HG03280 (cell line): ENCODE data around the gene RTP5.

Experiments used
- ATAC-seq: cut with Tn5 transposase; IDR thresholded peaks from one replicate; pipeline ENCODE4 v1.9.1; 2021; ENCODE audit warnings: mild to moderate bottlenecking, moderate library complexity; ENCODE audit not compliant: unreplicated experiment

The RTP5 gene

DNA sequence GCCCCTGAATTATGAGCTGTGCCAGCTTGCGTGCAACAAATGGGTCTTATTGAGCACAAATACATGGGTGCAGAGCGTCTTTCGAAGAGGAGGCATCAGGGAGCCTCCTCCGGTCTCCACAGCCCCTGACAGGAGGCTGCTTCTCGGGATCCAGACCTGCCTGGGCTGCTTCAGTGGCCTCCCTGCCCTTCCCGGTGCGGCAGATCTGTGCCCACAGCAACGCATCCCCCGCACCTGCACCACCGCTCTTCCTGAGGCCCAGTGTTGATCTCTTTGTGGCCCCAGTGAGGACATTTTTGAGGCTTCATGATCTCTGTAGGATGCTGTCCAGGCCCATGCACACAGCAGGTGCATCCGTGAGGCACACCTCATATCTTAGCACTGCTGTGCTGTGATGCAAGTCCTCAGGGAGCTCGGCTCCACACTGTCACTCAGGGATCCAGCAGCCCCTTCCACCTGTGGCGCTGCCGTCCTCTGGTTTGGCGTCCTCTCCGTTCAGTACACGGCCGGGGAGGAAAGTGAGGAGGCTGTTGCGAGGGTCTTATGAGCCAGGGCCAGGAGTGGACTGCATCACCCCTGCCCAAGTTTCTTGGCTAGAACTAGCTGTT, 17.4 kb downstream of the RTP5 start:
- ATAC-seq: no peak

GRCh38 chr2:241887806-241888522, 18.4 kb downstream of the RTP5 start:
- no peak for ATAC-seq

- ATAC-seq: no peak
Observed at GRCh38 chr2:241888641-241889040, 19.1 kb downstream of the RTP5 start.

DNA sequence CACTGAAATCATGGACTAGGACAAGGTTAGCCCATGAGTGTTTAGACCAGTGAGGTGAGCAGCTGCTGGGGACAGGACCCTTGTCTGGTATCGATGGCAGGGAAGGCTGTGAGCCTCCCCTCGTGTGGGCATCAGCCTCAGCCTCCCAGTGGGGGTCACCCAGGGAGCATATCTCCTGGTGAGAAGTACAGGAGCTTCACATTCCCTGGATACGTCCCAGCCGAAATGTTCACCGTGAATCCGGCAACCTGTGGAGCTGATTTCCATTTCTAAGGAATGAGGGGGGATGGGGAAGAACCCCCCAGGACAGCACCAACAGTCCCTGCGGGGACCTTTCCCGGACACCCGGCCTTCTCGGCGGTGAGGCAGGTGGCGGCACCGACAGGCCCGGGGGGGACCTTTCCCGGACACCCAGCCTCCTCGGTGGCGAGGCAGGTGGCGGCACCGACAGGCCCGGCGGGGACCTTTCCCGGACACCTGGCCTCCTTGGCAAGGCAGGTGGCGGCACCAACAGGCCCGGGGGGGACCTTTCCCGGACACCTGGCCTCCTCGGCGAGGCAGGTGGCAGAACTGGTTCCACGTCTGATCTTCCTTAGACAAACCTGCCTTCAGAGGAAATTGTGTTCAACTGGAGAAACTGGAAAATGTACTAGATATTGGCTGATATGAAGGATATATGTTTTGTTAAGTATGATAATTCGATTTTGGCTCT, 21.2 kb downstream of the RTP5 start:
- ATAC-seq: no peak

- ATAC-seq: no peak
Observed at GRCh38 chr2:241891315-241891987, 21.9 kb downstream of the RTP5 start.

GRCh38 chr2:241891988-241892298, 22.4 kb downstream of the RTP5 start:
- ATAC-seq: no peak

DNA sequence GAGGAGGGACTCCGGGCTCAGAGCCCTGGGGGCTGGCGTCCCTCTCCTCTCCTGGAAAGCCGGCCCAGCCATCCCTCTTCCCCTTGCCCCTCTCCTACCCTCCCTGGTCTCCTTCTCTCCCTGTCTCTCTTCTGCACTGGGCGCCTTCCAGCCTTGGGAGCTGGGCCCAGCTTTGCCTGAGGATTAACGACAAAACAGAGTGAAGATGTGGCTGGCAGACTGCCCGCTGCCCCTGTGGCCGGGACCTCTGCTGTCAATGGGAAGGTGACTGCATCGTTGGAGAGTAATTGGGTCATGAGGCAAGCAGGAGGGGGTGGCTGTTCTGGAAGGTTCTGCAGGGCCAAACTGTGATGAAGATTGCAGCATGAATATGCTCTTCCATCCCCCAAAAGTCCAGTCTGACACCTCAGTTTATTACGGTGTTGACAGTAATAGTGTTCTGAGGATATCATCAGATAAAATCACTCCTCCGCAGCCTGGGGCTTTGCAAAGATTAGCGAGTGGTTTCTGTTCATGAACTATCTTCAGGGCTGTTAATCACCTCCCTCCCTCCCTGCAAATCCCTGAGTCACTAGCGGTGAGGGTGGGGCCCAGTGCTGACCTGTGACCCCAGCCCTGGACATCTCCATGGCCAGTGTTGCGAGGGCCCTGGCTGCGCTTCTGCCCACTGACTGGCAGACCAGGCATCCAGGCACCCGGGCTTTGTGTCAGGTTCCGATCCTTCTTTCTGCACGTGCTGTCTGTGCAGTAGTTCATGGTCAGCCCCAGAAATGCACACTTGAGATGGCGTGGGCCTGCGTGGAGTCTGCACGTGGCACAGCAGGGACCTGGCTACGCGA, 23.0 kb downstream of the RTP5 start:
- no peak for ATAC-seq

DNA sequence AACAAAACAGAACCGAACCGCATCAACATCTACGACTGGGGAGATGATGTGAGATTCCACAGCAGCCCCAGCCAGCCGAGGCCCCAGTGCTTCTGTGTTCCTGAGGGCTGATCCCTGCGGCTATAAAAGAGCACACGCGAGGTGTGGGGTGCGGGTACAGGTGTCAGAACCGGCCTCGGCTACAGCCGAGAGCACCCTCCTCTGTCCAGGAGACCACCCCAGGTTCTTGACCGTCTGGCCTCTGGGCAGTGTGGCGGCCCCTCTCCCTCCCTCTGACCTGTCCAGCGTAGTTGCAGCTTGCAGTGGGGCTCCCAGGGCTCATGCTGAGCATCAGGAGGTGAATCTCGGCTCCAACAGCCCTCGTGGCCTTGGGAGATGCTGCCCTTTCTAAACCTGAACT, 23.7 kb downstream of the RTP5 start:
- ATAC-seq: no peak

GRCh38 chr2:241894056-241894641, 24.6 kb downstream of the RTP5 start:
- ATAC-seq: no peak

GRCh38 chr2:241894681-241895426, 25.3 kb downstream of the RTP5 start:
- ATAC-seq: no peak

GRCh38 chr2:241895427-241895711, 25.8 kb downstream of the RTP5 start:
- no peak for ATAC-seq

- no peak for ATAC-seq
Observed at GRCh38 chr2:241895712-241896641, 26.4 kb downstream of the RTP5 start.

DNA sequence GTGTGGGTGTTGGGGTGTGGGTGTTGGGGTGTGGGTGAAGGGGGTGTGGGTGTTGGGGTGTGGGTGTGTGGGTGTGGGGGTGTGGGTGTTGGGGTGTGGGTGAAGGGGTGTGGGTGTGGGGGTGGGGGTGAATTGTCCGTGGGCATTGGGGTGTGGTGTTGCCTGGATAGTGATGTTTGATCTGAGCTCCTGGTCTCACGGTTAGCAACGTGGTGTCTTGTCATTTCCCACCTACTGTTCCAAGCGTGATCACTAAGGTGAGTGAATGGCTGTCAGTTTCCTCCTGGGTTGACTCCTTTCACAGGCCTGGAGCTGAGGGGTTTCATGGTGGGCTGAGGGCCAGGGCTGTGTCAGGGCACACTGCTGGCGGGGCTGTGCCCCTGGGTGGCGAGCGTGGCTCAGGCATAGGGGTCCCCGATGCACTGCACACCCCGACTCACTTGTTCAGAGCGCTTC, 27.2 kb downstream of the RTP5 start:
- no peak for ATAC-seq

DNA sequence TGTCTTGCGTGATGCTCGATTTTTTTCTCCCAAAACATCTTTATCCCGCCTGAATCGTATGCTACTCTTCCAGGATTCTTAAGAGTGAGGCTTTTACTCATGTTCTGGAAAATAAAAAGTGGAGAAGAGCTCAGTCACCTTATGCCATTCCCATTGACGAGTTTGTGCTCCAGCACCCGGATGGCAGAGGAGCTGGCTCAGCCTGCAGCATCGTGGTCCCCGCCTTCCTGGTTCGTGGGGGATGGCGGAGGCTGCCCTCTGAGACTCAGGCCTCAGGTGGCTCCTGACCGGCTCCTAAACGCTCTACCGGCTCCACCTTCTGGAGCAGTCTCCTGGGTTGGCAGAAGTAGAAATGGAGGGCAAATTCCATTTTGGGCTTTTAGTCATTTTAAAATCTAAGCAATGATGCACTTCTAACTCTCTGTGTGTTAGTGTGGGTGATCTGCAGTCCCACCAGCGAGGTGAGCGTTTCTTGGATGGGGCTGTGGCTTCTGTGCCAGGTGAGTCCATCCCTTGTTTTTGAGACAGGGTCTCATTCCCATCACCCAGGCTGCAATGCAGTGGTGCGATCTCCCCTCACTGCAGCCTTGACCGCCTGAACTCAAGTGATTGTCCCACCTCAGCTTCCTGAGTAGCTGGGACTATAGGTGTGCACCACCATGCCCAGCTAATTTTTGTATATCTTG, 27.8 kb downstream of the RTP5 start:
- no peak for ATAC-seq

DNA sequence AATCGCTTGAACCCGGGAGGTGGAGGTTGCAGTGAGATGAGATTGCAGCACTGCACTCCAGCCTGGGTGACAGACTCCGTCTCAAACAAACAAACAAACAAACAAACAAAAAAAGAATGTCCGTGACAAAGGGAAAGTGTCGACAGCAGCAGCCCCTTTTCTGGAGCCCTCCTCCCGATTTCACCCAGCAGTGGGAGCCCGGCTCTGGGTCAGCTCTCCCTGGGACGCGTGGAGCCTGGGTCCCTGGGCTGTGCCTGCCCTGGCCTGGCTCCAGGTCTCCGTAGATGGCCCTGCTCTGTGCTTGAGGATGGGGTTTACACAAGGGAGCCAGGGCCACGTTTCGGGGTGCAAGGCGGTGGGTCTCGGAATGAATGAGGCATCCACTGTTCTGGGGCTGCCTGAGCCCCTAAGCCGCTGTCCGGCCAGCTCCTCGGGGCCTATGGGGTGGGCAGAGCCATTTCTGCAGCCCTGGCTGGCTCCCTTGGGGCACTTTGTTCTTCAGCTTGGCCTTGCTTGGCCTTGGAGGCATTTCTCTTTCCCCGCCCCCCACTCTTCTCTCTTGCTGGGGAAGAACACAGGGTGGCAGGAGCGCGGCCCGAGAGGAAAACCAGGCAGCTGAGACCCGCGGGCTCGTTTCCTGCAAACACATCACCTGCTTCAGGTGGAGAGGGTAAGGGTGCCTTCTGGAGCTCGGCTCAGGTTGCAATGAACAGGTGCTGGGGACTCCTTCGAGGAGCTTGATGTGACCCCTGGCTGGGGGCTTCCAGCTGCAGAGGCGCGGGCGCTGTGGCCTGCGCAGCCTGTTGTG, 29.1 kb downstream of the RTP5 start:
- ATAC-seq: no peak

- no peak for ATAC-seq
Observed at GRCh38 chr2:241900251-241901017, 30.9 kb downstream of the RTP5 start.

- no peak for ATAC-seq
Observed at GRCh38 chr2:241901018-241901380, 31.5 kb downstream of the RTP5 start.
